NCI-H524 treated with DMSO at 0.1 percent for 48 hours (cell line): Measurements from ENCODE around the gene ATF5.

ENCODE experiments used
- DNase-seq: peaks from one replicate; lab custom pipeline; 2025; lab: John Stamatoyannopoulos, UW

The ATF5 gene

DNA sequence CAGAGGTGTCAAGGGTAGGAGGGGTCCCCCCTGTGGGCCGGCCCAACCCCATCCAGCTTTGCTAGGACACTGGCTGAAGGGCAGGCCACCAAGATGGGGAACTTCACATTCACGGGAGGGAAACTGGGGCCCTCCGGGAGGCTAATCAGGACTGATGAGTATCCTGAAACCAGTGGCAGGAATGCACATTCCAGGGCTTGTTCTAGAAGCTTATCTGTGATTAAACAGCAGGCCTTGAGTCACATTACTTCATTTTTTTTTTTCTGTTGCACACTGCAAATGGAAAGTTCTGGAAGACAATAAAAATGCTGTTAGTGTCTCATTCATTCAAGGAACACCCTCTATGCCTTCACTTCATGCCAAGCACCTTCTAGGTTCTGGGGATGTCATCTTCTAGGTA, 47.5 kb downstream of the ATF5 start:
- DNase-seq: no peak

DNA sequence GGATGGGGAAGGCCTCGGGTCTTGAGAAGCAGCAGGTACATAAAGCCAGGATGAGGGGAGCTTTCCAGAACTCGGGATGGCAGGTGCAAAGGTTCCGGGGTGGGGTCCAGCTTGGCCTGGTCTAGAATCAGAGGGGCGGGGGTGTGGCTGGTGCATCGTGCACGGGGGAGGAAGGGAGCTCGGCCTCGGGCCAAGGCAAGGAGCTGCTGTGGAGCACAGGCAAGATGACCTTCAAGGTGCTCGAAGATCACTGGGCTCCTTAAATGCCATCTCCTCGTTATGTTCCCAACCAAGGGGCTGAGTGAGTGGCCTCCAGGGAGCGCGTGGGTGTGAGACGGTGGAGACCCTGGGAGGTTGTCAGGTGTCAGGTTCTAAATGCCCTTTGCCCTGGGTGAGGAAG, 48.1 kb downstream of the ATF5 start:
- DNase-seq: no peak

DNA sequence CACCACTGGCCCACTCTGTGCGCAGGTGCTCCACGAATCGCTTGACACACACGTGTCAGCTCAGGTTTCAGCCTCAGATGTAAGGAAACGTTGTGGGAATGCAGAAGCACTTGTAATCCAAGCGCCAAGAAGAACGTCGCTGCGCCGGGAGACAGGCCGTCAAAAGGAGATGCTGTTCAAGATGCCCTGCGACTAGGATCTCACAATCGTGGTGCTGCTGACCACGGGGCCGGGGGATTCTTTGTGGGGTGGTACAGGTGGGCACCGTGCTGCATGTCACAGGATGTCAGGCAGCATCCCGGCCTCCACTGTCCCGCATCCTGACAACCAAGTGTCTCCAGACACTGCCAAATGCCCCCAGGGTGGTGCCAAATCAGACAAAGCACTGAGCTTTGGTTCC, 48.9 kb downstream of the ATF5 start:
- DNase-seq: no peak

DNA sequence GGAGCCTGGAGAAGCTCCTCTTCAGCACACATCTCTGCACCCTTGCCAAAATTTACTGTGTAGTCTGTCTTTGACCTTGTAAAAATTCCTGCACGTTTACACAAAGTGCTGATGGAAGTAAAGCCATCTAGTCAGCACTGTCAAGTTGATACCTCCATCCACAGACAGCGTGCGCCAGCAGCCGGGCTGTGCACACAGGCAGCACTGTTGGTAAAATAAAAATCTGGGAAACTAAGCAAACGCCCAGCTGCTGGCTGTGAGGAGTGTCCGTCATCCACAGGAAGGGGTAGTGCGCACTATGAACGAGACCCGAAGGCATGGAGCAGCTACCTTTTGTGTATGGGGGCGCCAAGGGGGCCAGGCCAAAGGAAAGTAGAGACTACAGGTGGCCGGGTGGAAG, 49.3 kb downstream of the ATF5 start:
- no peak for DNase-seq

DNA sequence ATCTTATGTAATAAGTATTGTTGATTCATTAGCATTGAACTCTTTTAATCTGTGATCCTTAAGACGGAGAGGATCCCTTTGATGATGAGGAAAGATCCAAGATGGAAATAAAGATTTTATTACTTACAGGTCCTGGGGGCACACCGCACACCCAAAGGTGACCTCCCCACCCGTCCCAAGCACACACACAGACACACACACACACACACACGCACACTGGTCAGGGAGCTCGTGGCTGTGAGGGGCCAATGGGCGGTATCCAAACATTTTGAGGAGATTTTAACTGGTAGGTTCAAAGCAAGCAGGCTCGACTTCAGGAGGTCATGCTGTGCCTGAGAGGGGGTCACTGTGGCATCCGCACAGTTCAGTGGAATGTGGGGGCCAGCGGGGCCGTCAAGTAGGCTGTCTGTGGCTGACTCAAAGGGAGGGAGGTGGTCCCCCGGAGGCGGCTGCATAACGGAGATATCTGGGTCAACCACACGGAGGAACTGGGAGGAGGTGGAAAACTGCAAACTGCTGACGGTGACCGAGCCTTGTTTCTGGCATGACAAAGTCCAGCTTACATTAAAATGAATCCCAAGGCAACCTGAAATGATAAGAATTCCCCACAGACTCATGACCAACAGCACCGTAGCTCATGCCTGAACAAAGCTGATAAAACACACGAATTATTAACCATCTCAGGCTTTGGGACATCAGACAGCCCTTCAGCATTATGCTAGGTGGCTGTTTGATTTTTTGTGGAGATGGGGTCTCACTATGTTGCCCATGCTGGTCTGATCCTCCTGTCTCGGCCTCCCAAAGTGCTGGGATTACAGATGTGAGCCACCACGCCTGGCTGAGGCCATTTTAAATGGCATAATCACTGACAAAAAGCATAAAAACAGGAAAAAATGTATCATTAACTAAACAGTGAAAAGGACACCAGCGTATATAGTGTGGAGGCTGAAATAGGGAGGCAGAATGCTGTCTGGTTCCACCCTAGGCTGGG, 52.9 kb downstream of the ATF5 start:
- DNase-seq: no peak
